Panc1 (cell line): ENCODE data around the gene LRIG2. TPM values are rescaled to one million over a fixed set of nuclear protein-coding genes. Genes with fewer than 3 reads are reported as not detected.
"Not testable (repeated sequence)": the region's sequence is repeated elsewhere in the genome, so short reads cannot be mapped to it uniquely, and the experiment has no call there.

Experiments
- ATAC-seq: fragments of 200-7000 bp; cut with Tn5 transposase; 2 replicates; pipeline ENCODE4 v1.9.1; 2020; ENCODE audit warnings: mild to moderate bottlenecking, moderate library complexity
- BruUV-seq: library from RNA; stranded (reverse); fragments of 400-500 nt; replicated peaks from 2 replicates; lab custom pipeline; 2021; lab: Mats Ljungman, UMichigan
- CTCF ChIA-PET: fragments of 300-600 bp; sonication (Branson Sonifier 250); formaldehyde crosslinking; loops from one replicate; lab custom pipeline; 2022; ENCODE audit warnings: antibody characterized with exemption; lab: Charles Lee
- POLR2A ChIA-PET: fragments of 300-600 bp; sonication (Branson Sonifier 250); formaldehyde crosslinking; loops from one replicate; lab custom pipeline; 2022; ENCODE audit warnings: antibody characterized with exemption; lab: Charles Lee
- DNase-seq: peaks from one replicate; pipeline ENCODE4 v3.0.0-alpha.2; 2010; ENCODE audit warnings: low read depth, low spot score
- H3K27ac ChIP-seq: 2 replicates; pipeline ENCODE4 v1.5.1; 2011; ENCODE audit warnings: mild to moderate bottlenecking, low read length, inconsistent platforms
- H3K27me3 ChIP-seq: fragments of 200-500 bp; sonication (Bioruptor generic); 2 replicates; pipeline ENCODE4 v1.6.0; 2014; ENCODE audit warnings: low read length, inconsistent platforms; ENCODE audit not compliant: control insufficient read depth, insufficient read depth
- H3K36me3 ChIP-seq: fragments of 200-500 bp; sonication (Bioruptor generic); 2 replicates; pipeline ENCODE4 v1.5.1; 2014; ENCODE audit warnings: inconsistent platforms, mild to moderate bottlenecking, low read length, moderate library complexity; ENCODE audit not compliant: control insufficient read depth, insufficient read depth
- H3K4me1 ChIP-seq: 2 replicates; pipeline ENCODE4 v1.5.1; 2011; ENCODE audit warnings: inconsistent platforms, mild to moderate bottlenecking, low read length, moderate library complexity; ENCODE audit not compliant: control insufficient read depth, insufficient read depth
- H3K4me3 ChIP-seq, 2 experiments: 2 replicates each; pipeline ENCODE4 v1.5.1; 2011 to 2012; ENCODE audit warnings: low read depth in 2 of 2, low read length in 2 of 2, mild to moderate bottlenecking in 2 of 2, inconsistent platforms in 1 of 2, moderate library complexity in 1 of 2
- H3K9me3 ChIP-seq: fragments of 200-500 bp; sonication (Bioruptor generic); 2 replicates; pipeline ENCODE4 v1.5.1; 2014; ENCODE audit warnings: low read depth, mild to moderate bottlenecking, inconsistent platforms, low read length, moderate library complexity; ENCODE audit not compliant: control insufficient read depth, insufficient read depth
- CTCF ChIP-seq: fragments of 450-650 bp; IDR thresholded peaks from 2 replicates; pipeline ENCODE4 v1.5.1; 2017; ENCODE audit warnings: mild to moderate bottlenecking
- POLR2AphosphoS5 ChIP-seq: IDR thresholded peaks from 2 replicates; pipeline ENCODE4 v1.6.1; 2012; ENCODE audit warnings: mild to moderate bottlenecking, low read depth, low read length, moderate library complexity
- REST ChIP-seq, 2 experiments: IDR thresholded peaks; 2 replicates each; pipeline ENCODE4 v1.6.1; 2011 to 2012; ENCODE audit warnings: low read depth in 2 of 2, control low read depth in 1 of 2, low read length in 1 of 2, mild to moderate bottlenecking in 1 of 2, moderate library complexity in 1 of 2; ENCODE audit not compliant: insufficient read depth in 1 of 2
- SIN3A ChIP-seq: IDR thresholded peaks from 2 replicates; pipeline ENCODE4 v1.6.1; 2012; ENCODE audit warnings: low read depth, mild to moderate bottlenecking, low read length, moderate library complexity, borderline replicate concordance; ENCODE audit not compliant: insufficient read depth
- TCF7L2 ChIP-seq: IDR thresholded peaks from 2 replicates; pipeline ENCODE4 v1.6.1; 2011; ENCODE audit warnings: mild to moderate bottlenecking, low read depth, low read length, inconsistent platforms
- in situ Hi-C: cut with HindIII; loops from 2 replicates; pipeline ENCODE4 v1.10.0; 2016; ENCODE audit warnings: low sequenced_read_pairs, low pct_unique_long_range_greater_than_20kb
- intact Hi-C: fragments of 100-400 bp; cut with micrococcal nuclease; formaldehyde crosslinking; loops from one replicate; pipeline ENCODE4 v1.10.0; 2022; ENCODE audit not compliant: unreplicated experiment
- total RNA-seq: library from RNA; stranded (reverse); gene quantifications from one replicate; pipeline ENCODE4 v1.2.1, GENCODE V29; 2021; ENCODE audit not compliant: unreplicated experiment

LRIG2 gene
- total RNA-seq, 1 experiment from 2014 or later, result 8.9 TPM

- no TSS peak for BruUV-seq
- peak overlapping the region; percentile 86 to 88 for H3K4me3 ChIP-seq
- peak overlapping the region; percentile 81 for H3K27ac ChIP-seq
- no peak for DNase-seq
- H3K27me3 ChIP-seq, result no peaks in the 10 kb centered on the region
- peaks cover 9% of the 10 kb centered on the region for H3K4me1 ChIP-seq
- CTCF ChIA-PET, result interaction anchor here (0.6 to 1.2 kb wide), 9 partner anchors 15 to 802 kb away, joined by 3 to 11 read pairs (median 5); partner anchors contain the start of gene PPM1J
- H3K36me3 ChIP-seq, result peaks cover 3% of the 10 kb centered on the region
- POLR2A ChIA-PET, result interaction anchor here (0.6 kb wide), 1 partner anchor 973 kb away, joined by 3 read pairs; no protein-coding TSS in a partner anchor
- ATAC-seq, result peak; percentile 54
- intact Hi-C loops (no loop called here), in situ Hi-C loops (no loop called here)
- TF ChIP-seq SIN3A, result no peak
- no peak for TF ChIP-seq TCF7L2
- TF ChIP-seq CTCF, result no peak
- H3K9me3 ChIP-seq, result no peaks in the 10 kb centered on the region
Observed at GRCh38 chr1:113073479-113073950, 517 bp downstream of the LRIG2 start.

GRCh38 chr1:113074237-113074636, 1.2 kb downstream of the LRIG2 start:
- POLR2A ChIA-PET, result no interaction called here
- TF ChIP-seq TCF7L2 (no peak), CTCF (no peak), POLR2AphosphoS5 (no peak), REST (IDR thresholded peaks at IDR 0.05; ENCODE audit: insufficient read depth in 1 of 2, low read depth in 2 of 2, low read length in 1 of 2) (no peak), SIN3A (no peak)
- ATAC-seq (no peak), DNase-seq (no peak)
- H3K9me3 ChIP-seq, result no peaks in the 10 kb centered on the region
- peaks cover 3% of the 10 kb centered on the region for H3K36me3 ChIP-seq
- BruUV-seq, result TSS peak; percentile 81
- CTCF ChIA-PET, result interaction anchor here (0.6 kb wide), 1 partner anchor 53 kb away, joined by 11 read pairs; no protein-coding TSS in a partner anchor
- H3K27me3 ChIP-seq, result no peaks in the 10 kb centered on the region
- intact Hi-C loops (no loop called here), in situ Hi-C loops (no loop called here)
- peak overlapping the region; percentile 86 to 88 for H3K4me3 ChIP-seq
- peaks cover 9% of the 10 kb centered on the region for H3K4me1 ChIP-seq
- peak overlapping the region; percentile 81 for H3K27ac ChIP-seq

DNA sequence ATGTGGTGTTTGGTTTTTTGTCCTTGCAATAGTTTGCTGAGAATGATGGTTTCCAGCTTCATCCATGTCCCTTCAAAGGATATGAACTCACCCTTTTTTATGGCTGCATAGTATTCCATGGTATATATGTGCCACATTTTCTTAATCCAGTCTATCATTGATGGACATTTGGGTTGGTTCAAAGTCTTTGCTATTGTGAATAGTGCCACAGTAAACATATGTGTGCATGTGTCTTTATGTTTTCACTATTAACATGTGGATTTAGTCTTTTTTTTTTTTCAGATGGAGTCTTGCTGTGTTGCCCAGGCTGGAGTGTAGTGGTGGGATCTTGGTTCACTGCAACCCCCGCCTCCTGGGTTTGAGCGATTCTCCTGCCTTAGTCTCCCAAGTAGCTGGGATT, 5.0 kb downstream of the LRIG2 start:
- H3K27ac ChIP-seq, H3K4me3 ChIP-seq, BruUV-seq, ATAC-seq, H3K9me3 ChIP-seq, H3K36me3 ChIP-seq, intact Hi-C loops, in situ Hi-C loops, DNase-seq, CTCF ChIA-PET, H3K4me1 ChIP-seq, H3K27me3 ChIP-seq: not testable (repeated sequence)
- POLR2A ChIA-PET, result interaction anchor here (0.6 kb wide), 1 partner anchor 197 kb away, joined by 5 read pairs; no protein-coding TSS in a partner anchor
